Upper lobe of left lung (tissue), 6 donors: Measurements from ENCODE around the gene ITPK1. TPM values are rescaled to one million over a fixed set of nuclear protein-coding genes. Genes with fewer than 3 reads are reported as not detected.

Experiments
- ATAC-seq, 2 donors: fragments of 200-7000 bp; cut with Tn5 transposase; one replicate each; pipeline ENCODE4 v1.9.1; 2022; ENCODE audit warnings: mild to moderate bottlenecking in 2 of 2, moderate library complexity in 2 of 2; ENCODE audit not compliant: low FRiP score in 2 of 2
- DNase-seq, 2 donors: peaks; one replicate each; pipeline ENCODE4 v3.0.0-alpha.2; 2019 to 2020
- H3K27ac ChIP-seq, 4 donors: fragments of 200-600 bp; sonication (generic); one replicate each; pipeline ENCODE4 v1.5.1; 2016 to 2019
- H3K27me3 ChIP-seq, 4 donors: fragments of 200-600 bp; sonication (generic); one replicate each; pipeline ENCODE4 v1.5.1; 2017 to 2019
- H3K36me3 ChIP-seq, 4 donors: fragments of 200-600 bp; sonication (generic); one replicate each; pipeline ENCODE4 v1.5.1; 2016 to 2019
- H3K4me1 ChIP-seq, 4 donors: fragments of 200-600 bp; sonication (generic); one replicate each; pipeline ENCODE4 v1.5.1; 2018 to 2019
- H3K4me3 ChIP-seq, 4 donors: fragments of 200-600 bp; sonication (generic); one replicate each; pipeline ENCODE4 v1.5.1; 2017 to 2019; ENCODE audit warnings: mild to moderate bottlenecking in 2 of 4, moderate library complexity in 1 of 4
- H3K9me3 ChIP-seq, 4 donors: fragments of 200-600 bp; sonication (generic); one replicate each; pipeline ENCODE4 v1.5.1; 2018 to 2019
- EP300 ChIP-seq, 4 donors: sonication (generic); formaldehyde crosslinking; IDR thresholded peaks; one replicate each; pipeline ENCODE4 v1.5.1; 2017; ENCODE audit warnings: antibody characterized with exemption in 4 of 4, control low read depth in 2 of 4
- POLR2A ChIP-seq, 4 donors: fragments of 450-650 bp; IDR thresholded peaks; one replicate each; pipeline ENCODE4 v1.5.1; 2016 to 2017; ENCODE audit warnings: antibody characterized with exemption in 4 of 4, mild to moderate bottlenecking in 2 of 4
- POLR2AphosphoS5 ChIP-seq, 2 donors: sonication (generic); formaldehyde crosslinking; IDR thresholded peaks; one replicate each; pipeline ENCODE4 v1.5.1; 2017; ENCODE audit warnings: antibody characterized with exemption in 2 of 2
- WGBS, 2 donors: methylation state at CpG; one replicate each; pipeline ENCODE4 v1.1.5; 2017 to 2018; 5-methylcytosine and 5-hydroxymethylcytosine counted together
- total RNA-seq, 6 donors: library from RNA; depleted of rRNA in 4 of 6; stranded (reverse); fragments of >200 nt in 4 of 6; gene quantifications; one replicate each; pipeline versions ENCODE4 v1.1.0 to v1.2.1, GENCODE V29; 2016 to 2021
- TF ChIP-seq, protein P1 (sequence below), 6 experiments: fragments of 450-650 bp in 4 of 6; fragments of 200-600 bp in 2 of 6; sonication (generic) in 2 of 6; IDR thresholded peaks; one replicate each; pipeline ENCODE4 v1.5.1; 2016 to 2019; ENCODE audit warnings: antibody characterized with exemption in 6 of 6
- donor health status: DM: no; HTN: no; CAD: no; lungs with moderate emphysema.
- donor health status: DM: no; HTN: yes; CAD: no; lungs with severe emphysema.

ITPK1 gene
- total RNA-seq, 6 donors from 2014 or later: 41.9 to 128 (median 86.1) TPM

GRCh38 chr14:92956961-92957360 lies 158.8 kb downstream of the ITPK1 start:
- H3K27ac ChIP-seq: no peak overlapping the region
- 83 to 91% methylated on average over 10 to 11 of the region's 11 CpGs for WGBS, 2 donors

DNA sequence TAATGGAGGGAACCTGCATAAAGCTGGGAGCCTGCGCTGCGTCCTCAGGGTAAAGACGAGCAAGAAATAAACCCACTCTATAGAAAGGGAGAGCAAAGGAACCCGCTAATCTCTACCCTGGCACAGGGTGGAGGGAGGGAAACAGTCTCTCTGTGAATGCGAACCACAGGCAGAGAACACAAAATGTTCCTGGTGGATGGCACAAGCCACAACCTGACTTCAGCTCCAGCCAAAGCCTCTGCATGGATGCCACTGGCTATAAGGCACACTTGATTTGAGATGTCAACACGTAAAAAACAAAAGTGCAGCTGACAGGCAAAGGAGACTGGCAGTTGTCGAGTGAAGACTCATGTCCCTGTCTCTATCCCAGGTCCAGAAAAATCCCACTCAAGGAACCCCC lies 160.3 kb downstream of the ITPK1 start:
- TF ChIP-seq POLR2AphosphoS5 (IDR thresholded peaks at IDR 0.05) (no peak), EP300 (IDR thresholded peaks at IDR 0.05) (no peak), POLR2A (IDR thresholded peaks at IDR 0.05) (no peak)
- TF ChIP-seq, protein P1, sequence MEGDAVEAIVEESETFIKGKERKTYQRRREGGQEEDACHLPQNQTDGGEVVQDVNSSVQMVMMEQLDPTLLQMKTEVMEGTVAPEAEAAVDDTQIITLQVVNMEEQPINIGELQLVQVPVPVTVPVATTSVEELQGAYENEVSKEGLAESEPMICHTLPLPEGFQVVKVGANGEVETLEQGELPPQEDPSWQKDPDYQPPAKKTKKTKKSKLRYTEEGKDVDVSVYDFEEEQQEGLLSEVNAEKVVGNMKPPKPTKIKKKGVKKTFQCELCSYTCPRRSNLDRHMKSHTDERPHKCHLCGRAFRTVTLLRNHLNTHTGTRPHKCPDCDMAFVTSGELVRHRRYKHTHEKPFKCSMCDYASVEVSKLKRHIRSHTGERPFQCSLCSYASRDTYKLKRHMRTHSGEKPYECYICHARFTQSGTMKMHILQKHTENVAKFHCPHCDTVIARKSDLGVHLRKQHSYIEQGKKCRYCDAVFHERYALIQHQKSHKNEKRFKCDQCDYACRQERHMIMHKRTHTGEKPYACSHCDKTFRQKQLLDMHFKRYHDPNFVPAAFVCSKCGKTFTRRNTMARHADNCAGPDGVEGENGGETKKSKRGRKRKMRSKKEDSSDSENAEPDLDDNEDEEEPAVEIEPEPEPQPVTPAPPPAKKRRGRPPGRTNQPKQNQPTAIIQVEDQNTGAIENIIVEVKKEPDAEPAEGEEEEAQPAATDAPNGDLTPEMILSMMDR (IDR thresholded peaks at IDR 0.05): no peak
- H3K36me3 ChIP-seq: peaks cover 6 to 58% (median 35%) of the 10 kb centered on the region in 4 donors
- DNase-seq (no peak), ATAC-seq (no peak)
- no peaks in the 10 kb centered on the region for H3K9me3 ChIP-seq
- H3K4me1 ChIP-seq: peaks cover 0 to 12% (median 0%) of the 10 kb centered on the region in 4 donors
- 92 to 93% methylated on average over 7 of the region's 7 CpGs for WGBS, 2 donors
- no peak overlapping the region for H3K4me3 ChIP-seq
- H3K27ac ChIP-seq: no peak overlapping the region
- H3K27me3 ChIP-seq: no peaks in the 10 kb centered on the region

More at GRCh38 chr14:92956961-92957360, 158.8 kb downstream of the ITPK1 start:
- Histone ChIP-seq H3K36me3 (peaks cover 6 to 58% (median 35%) of the 10 kb centered on the region in 4 donors), H3K4me3 (no peak overlapping the region), H3K27me3 (no peaks in the 10 kb centered on the region), H3K9me3 (no peaks in the 10 kb centered on the region), H3K4me1 (peaks cover 0 to 8% (median 0%) of the 10 kb centered on the region in 4 donors)
- ATAC-seq (no peak), DNase-seq (no peak)
- TF ChIP-seq POLR2A (IDR thresholded peaks at IDR 0.05): no peak
- TF ChIP-seq POLR2AphosphoS5 (IDR thresholded peaks at IDR 0.05): no peak
- TF ChIP-seq, protein P1 (IDR thresholded peaks at IDR 0.05): no peak
- TF ChIP-seq EP300 (IDR thresholded peaks at IDR 0.05): no peak

DNA sequence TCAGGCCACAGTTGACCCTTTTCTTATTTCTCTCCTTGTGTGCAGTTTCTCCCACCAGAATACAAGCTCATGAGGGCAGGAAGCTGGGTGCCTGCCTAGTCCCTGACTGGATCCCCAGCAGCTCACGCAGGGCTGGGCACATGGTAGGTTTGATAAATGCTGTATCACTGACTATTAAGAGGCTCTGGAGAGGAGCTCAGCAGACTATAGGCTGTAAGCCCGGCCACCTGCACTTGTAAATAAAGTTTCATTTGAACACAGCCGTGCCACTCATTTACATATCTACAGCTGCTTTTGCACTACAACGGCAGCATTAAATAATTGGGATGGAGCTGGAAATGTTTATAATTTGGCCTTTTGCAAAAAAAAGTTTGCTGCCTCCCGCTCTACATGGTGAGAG lies 160.8 kb downstream of the ITPK1 start:
- no peak for ATAC-seq
- DNase-seq: no peak
- Histone ChIP-seq H3K9me3 (no peaks in the 10 kb centered on the region), H3K4me3 (no peak overlapping the region), H3K27me3 (no peaks in the 10 kb centered on the region), H3K4me1 (peaks cover 0 to 12% (median 0%) of the 10 kb centered on the region in 4 donors), H3K27ac (no peak overlapping the region), H3K36me3 (peaks cover 6 to 58% (median 36%) of the 10 kb centered on the region in 4 donors)
- WGBS, 2 donors: 88 to 89% methylated on average over 5 of the region's 5 CpGs
- TF ChIP-seq EP300 (IDR thresholded peaks at IDR 0.05) (no peak), POLR2A (IDR thresholded peaks at IDR 0.05) (no peak), POLR2AphosphoS5 (IDR thresholded peaks at IDR 0.05) (no peak)
- TF ChIP-seq, protein P1 (IDR thresholded peaks at IDR 0.05): no peak

- peaks cover 6 to 62% (median 39%) of the 10 kb centered on the region in 4 donors for H3K36me3 ChIP-seq
- 88 to 90% methylated on average over 6 of the region's 6 CpGs for WGBS, 2 donors
- H3K4me1 ChIP-seq: peaks cover 0 to 12% (median 0%) of the 10 kb centered on the region in 4 donors
- DNase-seq: no peak
- no peak for ATAC-seq
- no peak overlapping the region for H3K4me3 ChIP-seq
- TF ChIP-seq EP300 (IDR thresholded peaks at IDR 0.05): no peak
- TF ChIP-seq POLR2A (IDR thresholded peaks at IDR 0.05): no peak
- TF ChIP-seq POLR2AphosphoS5 (IDR thresholded peaks at IDR 0.05): no peak
- TF ChIP-seq, protein P1 (IDR thresholded peaks at IDR 0.05): no peak
- H3K9me3 ChIP-seq: no peaks in the 10 kb centered on the region
- no peak overlapping the region for H3K27ac ChIP-seq
- H3K27me3 ChIP-seq: no peaks in the 10 kb centered on the region
Observed at GRCh38 chr14:92953526-92953925, 162.2 kb downstream of the ITPK1 start.
